ENCODE measurements around the gene RELN. TPM values are rescaled to one million over a fixed set of nuclear protein-coding genes. Genes with fewer than 3 reads are reported as not detected.

Gene RELN
- total RNA-seq, 1 experiment from 2014 or later = 0.02 TPM

GRCh38 chr7:103797647-103798307, 191.7 kb downstream of the RELN start:
- no peak overlapping the region for H3K4ac ChIP-seq (ENCODE audit: low read depth, low read length)
- H3K79me1 ChIP-seq (ENCODE audit: insufficient read depth, low read depth, low read length, poor library complexity, severe bottlenecking) = no peaks in the 10 kb centered on the region
- no CpG with 5 or more reads among the region's 3 CpGs for WGBS (ENCODE audit: extremely low coverage, insufficient read length, low lambda C conversion rate)
- H4K20me1 ChIP-seq (ENCODE audit: control insufficient read depth, insufficient read depth, insufficient read length) = no peaks in the 10 kb centered on the region
- no peak for TF ChIP-seq CTCF (conservative IDR thresholded peaks at IDR 0.05)
- no peak overlapping the region for H3K27ac ChIP-seq (ENCODE audit: insufficient read length, low read depth, low read length)
- no peak overlapping the region for H3K9ac ChIP-seq (ENCODE audit: extremely low read depth, insufficient read length, low read length)
- H2BK5ac ChIP-seq (ENCODE audit: insufficient read length, low read length) = no peak overlapping the region
- peaks cover 3% of the 10 kb centered on the region for H3K27me3 Mint-ChIP-seq (ENCODE audit: low read depth)
- no peak overlapping the region for H2BK12ac ChIP-seq (ENCODE audit: insufficient read length, low read depth, low read length)
- H4K8ac ChIP-seq (replicated peaks; ENCODE audit: insufficient read length, low read depth, low read length) = no peak overlapping the region
- H3K23me2 ChIP-seq (ENCODE audit: insufficient read length, low read depth, low read length, poor library complexity, severe bottlenecking) = no peaks in the 10 kb centered on the region
- no peak overlapping the region for H3K4me2 ChIP-seq (ENCODE audit: insufficient read depth, insufficient read length, low read length)
- H4K91ac ChIP-seq (ENCODE audit: insufficient read length, low read depth, low read length) = no peak overlapping the region
- H3K9me3 Mint-ChIP-seq = no peaks in the 10 kb centered on the region
- no peak overlapping the region for H3K23ac ChIP-seq (ENCODE audit: insufficient read length, low read depth, low read length)
- DNase-seq = no peak
- no peaks in the 10 kb centered on the region for H3K27me3 ChIP-seq (ENCODE audit: insufficient read depth, low read length)
- H3K79me2 ChIP-seq (ENCODE audit: insufficient read depth, low read length) = no peaks in the 10 kb centered on the region
- no peak overlapping the region for H2AK5ac ChIP-seq (ENCODE audit: insufficient read length, low read length)
- H4K5ac ChIP-seq (ENCODE audit: insufficient read length, low read depth, low read length) = no peak overlapping the region
- H3K18ac ChIP-seq (ENCODE audit: insufficient read length, low read depth, low read length) = no peak overlapping the region
- no peak overlapping the region for H3K4me3 Mint-ChIP-seq
- H2BK120ac ChIP-seq (ENCODE audit: low read depth, low read length, poor library complexity, severe bottlenecking) = no peak overlapping the region
- H3K4me1 Mint-ChIP-seq = no peaks in the 10 kb centered on the region
- H3K9me3 ChIP-seq (ENCODE audit: control insufficient read depth, low read depth, low read length) = no peaks in the 10 kb centered on the region
- H3K4me1 ChIP-seq (ENCODE audit: insufficient read depth, low read length) = no peaks in the 10 kb centered on the region
- no peak overlapping the region for H2AFZ ChIP-seq (ENCODE audit: low read length)
- H3K14ac ChIP-seq (ENCODE audit: insufficient read depth, low read length) = no peak overlapping the region
- H3K56ac ChIP-seq (ENCODE audit: insufficient read length, low read depth, low read length) = no peak overlapping the region
- H2BK20ac ChIP-seq (ENCODE audit: low read depth, low read length, poor library complexity, severe bottlenecking) = no peak overlapping the region
- no peak overlapping the region for H2BK15ac ChIP-seq (ENCODE audit: low read depth, low read length)
- no peaks in the 10 kb centered on the region for H3K36me3 Mint-ChIP-seq (ENCODE audit: insufficient read depth in 1 of 3, low read depth in 3 of 3)
- no peak overlapping the region for H3T11ph ChIP-seq (ENCODE audit: low read length)
- H3K27ac Mint-ChIP-seq = no peak overlapping the region

Data from H9 (cell line).